Fibroblast of upper back skin (primary cell): Measurements from ENCODE around the gene FXYD5.
A peak's percentile ranks its signal among the peaks of the same experiment; 100 is the strongest.

Experiments
- DNase-seq: peaks from one replicate; pipeline ENCODE4 v3.0.0-alpha.2; 2013

The FXYD5 gene

DNA sequence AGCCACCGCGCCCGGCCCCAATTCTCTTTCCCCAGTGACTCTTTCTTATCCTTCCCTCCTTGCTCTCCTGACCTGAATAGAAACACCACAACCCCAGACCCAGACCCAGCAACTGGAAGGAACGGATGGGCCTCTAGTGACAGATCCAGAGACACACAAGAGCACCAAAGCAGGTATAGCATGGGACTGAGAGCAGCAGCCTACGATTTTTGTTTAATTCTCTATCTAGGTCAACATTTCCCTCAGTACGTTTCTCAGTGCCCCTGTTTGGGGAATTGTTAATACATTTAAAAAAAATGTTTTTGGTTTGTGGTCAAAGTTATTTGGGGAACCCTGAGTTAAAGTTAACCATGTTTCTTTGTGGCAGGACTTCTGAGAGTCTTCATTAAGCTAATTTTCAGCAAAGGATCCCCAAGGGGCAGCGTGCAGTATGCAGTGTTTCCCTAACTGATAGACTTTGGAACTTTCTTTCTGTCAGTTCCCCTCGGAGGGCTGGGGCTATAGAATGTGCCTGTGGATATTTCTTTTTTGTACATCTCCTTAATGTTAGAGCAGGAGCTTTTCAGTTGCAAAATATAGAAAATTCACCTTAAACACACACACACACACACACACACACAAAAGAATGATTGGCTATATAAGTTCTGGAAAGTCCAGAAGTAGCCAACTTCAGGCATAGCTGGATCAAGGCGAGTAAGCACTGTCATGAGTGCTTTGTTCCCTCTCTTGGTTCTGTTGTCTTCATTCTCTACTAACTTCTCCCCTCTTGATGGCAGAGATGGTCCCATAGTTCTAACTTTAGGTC lies 6.3 kb downstream of the FXYD5 start:
- no peak for DNase-seq

DNA sequence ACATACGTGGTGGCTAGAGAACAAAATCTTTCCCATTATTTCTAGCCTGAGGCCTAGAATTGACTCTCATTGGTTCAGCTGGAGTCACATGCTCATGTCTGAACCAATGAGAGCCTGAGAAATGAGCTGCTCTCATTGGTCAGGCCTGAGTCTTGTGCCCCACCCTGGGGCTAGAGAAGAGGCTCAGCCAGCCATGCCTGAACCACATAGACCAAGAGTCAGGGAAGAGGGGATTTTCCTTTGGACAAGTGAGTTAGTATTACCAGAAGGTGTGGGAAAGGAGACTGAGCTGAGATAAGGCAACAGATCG lies 6.9 kb downstream of the FXYD5 start:
- DNase-seq: no peak

DNA sequence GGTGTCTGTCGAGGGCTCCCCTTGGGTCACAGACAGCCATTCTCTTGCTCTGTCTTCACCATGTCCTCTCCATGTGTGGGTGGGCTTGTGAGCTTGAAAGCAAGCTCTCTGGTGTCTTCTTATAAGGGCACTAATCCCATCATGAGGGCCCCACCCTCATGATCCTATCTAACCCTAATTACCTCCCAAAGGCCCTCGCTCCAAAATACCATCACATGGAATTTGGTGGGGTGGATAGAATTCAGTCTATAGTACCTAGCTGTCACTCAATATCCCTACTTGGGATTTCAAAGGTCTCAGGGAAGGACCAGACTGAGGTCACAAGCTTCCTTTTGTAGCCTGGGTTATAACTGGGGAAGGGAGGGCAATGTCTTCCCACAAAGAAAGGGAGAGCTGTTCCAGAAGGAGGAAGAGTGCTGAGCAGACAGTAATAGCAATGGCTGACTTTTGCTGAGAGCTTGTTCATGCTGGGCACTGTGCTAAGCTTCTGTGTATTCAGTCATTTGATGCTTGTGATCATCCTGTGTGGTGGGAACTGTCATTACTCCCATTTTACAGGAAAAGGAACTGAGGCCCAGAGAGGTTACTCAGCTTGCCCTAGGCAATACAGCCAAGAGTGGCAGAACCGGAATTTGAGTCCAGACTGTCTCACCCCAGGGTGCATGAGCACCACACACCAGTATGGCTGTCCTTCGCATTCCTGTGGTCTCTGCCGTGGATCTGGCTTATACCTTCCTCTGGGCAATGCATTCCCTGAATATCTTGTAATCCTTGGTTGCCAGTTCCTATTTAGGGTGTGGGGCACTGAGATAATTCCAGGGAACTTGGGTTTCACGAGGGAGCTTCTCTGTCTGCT lies 8.2 kb downstream of the FXYD5 start:
- DNase-seq: peak; percentile 30

DNA sequence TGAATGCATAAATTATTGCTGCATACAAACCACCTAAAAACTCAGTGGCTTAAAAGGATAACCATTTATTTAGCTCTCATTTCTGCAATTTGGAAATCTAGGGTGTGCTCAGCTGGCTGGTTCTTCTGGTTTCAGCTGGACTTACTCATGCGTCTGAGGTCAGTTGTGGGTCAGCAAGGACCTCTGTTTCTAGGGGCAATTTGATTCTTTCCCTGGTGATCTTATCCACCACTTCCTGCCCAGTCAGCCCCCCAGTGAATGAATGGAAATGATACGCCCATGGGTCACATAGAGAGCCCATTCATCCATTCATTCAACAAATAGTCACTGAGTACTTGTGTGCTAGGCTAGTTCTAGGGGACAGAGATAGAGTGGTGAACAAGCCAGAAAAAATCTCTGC lies 9.9 kb downstream of the FXYD5 start:
- no peak for DNase-seq

DNA sequence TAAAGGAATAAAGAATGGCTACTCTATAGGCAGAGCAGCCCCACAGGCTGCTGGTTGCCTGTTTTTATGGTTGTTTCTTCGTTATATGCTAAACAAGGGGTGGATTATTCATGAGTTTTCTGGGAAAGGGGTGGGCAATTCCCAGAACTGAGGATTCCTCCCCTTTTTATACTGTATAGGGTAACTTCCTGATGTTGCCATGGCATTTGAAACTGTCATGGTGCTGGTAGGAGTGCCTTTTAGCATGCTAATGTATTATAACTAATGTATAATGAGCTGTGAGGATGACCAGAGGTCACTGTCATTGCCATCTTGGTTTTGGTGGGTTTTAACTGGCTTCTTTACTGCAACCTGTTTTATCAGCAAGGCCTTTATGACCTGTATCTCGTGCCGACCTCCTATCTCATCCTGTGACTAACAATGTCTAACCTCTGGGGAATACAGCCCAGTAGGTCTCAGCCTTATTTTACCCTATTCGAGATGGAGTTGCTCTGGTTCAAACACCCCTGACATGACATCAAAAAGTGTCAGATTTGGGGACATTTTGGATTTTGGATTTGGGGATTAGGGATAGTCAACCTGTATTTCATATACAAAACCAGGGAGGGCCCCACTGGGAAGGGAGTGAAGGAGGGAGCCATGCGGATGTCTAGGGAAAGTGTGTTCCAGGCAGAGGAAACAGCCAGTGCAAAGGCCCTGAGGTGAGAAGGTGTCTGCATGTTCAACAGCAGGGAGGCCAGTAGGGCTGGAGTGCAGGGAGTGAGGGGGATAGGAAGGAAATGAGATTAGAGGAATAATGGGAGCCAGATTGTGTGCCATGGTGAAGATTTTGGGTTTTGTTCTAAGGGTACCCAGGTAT lies 10.9 kb downstream of the FXYD5 start:
- no peak for DNase-seq

DNA sequence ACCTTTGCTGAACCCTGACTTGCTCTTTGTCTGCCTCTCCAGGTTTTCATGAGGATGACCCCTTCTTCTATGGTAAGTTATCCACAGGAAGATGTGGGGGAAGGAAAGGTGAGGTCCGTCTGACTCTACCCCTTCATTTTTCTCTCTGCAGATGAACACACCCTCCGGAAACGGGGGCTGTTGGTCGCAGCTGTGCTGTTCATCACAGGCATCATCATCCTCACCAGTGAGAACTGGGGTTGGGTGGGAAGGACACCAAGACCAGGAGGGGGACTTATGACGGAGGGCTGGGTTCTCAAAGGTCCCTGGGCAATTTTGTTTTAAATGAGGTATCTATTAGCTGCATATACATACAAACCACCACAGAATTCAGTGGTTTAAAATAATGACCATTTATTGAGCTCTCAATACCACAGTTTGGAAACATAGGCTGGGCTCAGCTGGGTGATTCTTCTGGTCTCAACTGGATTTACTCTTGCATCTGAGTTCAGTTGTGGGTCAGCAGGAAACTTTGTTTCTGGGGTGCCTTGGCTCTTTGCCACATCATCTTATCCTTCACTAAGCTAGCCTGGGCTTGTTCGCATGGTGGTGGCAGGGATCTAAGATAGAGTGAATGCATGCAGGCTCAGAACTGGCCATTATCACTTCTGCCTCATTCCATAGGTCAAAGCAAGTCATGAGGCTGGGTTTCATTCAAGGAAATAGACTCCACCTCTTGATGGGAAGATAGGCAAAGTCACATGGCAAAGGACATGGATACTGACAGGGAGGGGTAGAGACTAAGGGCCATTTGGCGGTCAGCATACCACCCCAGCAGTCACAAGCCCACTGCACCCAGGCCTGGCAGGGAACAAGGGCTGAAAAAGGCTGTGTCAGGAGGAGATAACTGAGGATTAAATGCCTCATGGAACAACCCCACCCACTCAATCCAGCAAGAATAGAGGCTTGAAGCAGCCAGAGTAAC lies 11.8 kb downstream of the FXYD5 start:
- DNase-seq: no peak

DNA sequence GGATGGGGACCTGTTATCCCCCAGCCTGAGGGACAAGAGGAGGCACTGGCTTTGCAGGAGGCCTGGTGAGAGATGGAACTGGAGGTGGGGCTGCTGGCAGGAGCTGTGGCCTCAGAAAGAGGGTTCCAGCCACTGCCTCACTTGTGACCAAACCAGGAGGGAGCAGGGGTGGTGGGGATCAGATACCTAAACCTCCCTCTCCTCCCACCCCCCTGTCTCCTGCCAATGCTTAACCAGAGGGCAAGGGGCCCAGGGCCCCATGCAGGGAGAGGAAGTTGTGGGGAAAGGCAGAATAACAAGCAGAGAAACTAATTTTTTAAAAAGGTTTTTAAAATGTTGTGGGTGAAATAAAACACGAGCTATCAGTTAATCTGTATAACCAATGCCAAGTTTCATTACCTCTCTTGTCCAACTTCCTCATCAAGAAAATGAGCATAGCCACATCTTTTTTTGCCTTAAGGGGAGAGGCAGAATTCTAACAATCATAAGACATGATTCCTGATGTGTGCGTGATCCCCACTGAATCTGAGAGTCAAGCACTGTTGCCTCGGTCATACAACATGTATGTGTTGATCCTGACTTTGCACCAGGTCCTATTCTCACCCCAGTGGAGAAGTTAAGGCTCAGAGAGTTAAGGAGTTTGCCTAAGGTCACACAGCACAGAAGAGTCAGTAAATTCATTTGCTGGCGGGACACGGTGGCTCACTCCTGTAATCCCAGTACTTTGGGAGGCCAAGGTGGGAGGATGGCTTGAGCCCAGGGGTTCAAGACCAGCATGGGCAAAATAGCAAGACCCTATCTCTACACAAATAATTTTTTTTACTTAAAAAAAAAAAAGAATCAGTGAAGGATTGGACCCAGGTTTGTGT lies 12.9 kb downstream of the FXYD5 start:
- no peak for DNase-seq

DNA sequence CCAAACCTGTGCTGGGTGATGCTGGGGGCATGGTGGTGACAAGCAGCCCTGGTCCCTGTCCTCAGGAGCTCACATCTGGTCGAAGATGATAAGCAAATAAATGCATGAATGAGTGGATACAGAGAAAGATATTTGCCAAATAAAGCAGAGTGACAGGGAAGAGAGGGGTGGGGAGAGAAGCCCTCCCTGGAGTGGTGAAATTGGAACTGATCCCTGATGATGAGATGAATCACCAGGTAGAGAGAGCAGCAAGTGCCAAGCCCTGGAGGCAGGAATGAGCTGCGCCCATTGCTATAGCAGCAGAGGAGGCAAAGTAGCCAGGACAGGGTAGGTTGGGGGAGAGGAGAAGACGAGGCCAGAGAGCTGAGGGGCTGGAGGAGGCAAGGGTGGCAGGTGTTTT lies 13.7 kb downstream of the FXYD5 start:
- DNase-seq: no peak

DNA sequence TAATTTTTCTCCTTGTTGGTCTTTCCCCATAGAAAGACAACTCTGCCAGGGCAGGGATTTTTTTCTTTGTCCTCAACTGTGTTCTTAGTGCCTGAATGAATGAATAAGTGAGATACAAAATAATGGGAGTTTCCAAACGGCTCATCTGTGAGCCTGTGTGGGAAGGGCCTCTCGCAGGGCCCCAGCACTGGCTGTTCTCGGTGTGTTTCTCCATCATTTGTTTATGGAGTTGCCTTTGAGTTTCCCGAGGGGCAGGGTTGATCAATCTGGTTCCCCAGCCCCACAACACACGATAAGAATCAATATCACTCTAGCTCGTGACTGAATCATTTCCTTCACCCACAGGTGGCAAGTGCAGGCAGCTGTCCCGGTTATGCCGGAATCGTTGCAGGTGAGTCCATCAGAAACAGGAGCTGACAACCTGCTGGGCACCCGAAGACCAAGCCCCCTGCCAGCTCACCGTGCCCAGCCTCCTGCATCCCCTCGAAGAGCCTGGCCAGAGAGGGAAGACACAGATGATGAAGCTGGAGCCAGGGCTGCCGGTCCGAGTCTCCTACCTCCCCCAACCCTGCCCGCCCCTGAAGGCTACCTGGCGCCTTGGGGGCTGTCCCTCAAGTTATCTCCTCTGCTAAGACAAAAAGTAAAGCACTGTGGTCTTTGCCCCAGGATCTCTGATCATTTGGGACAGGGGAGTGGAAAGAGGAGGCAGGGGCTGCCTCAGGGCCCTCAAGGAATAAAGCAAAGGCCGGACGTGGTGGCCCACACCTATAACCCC lies 14.9 kb downstream of the FXYD5 start:
- DNase-seq: no peak

DNA sequence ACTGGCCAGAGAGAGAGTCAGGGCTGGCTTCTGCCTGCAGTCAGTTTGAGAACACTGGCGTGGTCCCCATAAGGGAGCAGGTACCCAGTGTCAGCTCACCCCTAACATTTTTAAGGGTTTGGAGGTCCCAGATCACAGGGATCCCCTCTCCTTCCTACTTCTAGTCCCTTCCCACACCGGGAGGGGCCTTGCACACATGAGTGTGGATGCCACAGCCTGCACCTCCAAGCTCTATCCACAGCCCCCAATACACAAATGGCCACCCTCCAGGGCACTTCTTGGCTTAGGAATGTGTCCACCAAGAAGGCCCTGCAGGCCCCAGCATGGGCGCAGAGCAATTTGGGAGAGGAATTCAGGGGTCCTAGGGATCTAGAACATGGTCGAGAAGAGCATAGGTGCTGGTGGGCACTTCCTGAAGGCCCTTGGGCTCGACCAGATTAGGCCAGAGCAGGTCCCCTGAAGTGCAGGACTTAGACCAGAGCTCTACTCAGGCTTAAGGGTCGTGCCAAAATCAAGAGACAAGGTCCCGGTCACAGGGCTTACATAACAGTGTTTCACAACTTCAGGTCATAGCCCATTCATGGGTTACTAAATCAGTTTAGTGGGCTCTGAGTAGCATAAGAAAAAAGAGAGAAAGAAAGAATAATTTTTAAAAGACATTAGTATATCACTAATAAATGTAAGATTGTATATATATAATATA lies 16.0 kb downstream of the FXYD5 start:
- no peak for DNase-seq

DNA sequence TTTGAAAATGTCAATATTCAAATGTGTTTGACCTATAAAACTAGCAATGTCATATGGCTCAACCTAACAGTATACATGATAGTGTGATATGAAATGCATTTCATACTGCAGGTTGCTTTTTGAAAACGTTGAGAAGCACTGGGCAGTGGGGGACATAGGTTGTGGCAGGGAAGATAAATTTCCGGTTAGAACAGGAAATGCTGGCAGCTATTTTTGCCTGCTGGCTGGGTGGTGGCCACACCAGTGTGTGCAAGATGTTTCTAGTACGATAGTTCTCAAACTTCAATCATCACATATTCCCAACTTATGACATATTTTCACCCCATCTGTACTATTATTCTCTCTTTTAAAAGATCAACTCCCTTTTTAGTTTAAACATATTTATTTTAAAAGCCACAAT lies 17.2 kb downstream of the FXYD5 start:
- DNase-seq: no peak

DNA sequence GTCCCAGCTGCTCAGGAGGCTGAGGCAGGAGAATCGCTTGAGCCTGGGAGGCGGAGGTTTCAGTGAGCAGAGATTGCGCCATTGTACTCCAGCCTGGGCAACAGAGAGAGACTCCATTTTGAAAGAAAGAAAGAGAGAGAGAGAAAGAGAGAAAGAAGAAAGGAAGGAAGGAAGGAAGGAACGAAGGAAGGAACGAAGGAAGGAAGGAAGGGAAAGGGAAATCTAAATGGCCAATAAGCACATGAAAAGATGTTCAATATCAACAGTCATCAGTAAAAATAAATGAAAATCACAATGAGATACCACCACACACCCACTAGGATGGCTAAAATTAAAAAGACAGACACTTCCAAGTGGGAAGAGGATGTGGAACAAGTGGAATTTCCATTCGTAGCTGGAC lies 19.7 kb downstream of the FXYD5 start:
- DNase-seq: no peak

DNA sequence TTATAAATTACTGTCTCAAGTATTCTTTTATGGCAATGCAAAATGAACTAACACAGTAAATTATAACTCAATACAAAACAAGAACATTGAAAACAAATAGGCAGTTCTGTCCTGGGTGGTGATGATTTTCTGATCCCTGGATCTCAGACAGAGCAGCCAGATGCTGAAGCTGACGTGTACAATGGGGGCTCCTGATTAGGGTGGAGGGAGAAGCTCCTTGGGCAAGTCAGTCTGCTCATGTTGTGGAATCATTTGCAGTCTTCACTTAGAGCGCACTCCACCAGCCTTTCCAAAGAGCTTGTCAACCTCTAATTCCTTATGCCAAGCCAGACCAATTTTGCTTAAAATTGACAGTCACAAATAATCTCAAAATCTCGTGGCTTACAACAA lies 21.6 kb downstream of the FXYD5 start:
- no peak for DNase-seq

DNA sequence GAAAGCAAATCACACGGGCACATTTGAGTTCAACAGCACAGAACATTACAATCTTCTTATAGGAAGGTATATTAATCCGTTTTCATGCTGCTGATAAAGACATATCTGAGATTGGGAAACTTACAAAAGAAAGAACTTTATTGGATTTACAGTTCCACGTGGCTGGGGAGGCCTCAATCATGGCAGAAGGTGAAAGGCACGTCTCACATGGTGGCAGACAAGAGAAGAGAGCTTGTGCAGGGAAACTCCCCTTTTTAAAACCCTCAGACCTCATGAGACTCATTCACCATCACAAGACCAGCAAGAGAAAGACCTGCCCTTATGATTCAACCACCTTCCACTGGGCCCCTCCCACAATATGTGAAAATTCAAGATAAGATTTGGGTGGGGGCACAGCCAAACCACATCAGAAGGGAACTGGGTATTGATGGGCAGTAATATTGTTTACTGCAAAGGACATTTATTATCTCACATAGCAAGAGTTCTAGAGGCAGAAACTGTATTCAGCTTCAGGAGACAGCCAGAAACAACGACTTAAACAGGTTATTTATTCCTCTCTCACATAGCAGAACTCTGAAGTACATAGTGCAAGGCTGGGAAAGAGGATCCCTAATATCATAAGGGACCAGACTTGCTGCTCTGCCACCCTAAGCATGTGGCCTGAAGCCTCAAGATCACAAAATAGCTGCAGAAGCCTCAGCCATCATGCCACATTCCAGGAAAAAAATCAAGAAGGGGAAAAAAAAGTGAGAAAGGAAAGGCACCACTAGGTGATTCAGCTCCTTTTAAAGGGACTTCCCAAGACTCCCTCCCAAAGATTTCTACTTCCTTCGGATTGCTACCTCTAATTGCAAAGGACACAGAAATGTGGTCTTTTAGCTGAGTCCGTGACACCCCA lies 23.1 kb downstream of the FXYD5 start:
- no peak for DNase-seq

DNA sequence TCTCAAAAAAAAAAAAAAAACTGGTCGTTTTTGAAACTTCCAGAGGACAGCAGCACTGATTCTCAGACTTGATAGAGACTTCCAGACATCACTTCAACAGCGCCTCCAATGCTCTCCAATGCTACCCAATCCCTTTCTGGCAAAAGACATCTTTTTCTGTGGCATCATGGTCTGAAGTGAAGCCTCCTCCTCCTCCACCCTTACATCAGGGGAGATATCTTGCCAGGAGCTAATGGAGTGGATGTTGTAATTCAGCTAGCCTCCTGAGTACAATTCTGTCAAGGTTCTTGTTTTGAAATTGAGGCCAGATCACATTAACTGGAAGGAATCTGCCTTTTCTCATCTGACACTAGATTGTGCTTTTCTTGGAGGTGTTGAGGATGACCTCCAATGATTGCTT lies 24.2 kb downstream of the FXYD5 start:
- DNase-seq: no peak

DNA sequence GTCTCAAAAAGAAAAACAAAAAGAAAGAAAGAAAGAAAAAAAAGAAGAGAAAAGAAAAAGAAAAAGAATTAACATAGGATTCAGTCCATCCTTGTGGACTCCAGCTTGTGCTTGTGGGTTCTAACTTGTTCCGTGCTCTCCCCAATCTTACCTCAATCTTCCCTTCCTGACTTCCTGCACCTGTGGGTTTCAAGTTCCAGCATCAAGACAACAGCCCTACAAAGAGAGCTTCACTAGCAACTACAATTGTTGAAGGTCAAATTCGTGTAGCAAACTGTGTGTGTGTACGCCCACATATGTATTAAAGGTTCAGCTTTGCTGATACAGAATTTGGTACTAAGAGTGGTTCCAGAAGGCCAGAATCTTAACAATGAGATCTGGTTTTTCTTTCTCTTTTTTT lies 25.3 kb downstream of the FXYD5 start:
- DNase-seq: no peak

DNA sequence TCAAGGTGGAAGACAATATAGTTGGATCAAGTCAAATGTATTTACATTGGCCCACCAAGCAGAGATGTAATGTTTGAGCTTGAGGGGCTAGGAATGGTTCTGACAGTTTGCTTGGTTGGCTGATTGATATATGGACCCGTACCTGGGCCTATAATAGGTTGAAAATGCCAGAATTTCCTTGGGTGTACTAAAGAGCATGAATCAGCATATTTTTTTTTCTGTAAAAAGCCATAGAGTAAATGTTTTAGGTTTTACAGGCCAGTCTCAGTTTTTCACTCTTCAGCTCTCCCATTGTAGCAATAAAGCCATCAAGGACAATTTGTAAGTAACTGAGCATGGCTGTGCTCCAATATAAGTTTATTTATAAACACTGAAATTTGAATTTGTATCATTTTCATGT lies 26.9 kb downstream of the FXYD5 start:
- DNase-seq: no peak

DNA sequence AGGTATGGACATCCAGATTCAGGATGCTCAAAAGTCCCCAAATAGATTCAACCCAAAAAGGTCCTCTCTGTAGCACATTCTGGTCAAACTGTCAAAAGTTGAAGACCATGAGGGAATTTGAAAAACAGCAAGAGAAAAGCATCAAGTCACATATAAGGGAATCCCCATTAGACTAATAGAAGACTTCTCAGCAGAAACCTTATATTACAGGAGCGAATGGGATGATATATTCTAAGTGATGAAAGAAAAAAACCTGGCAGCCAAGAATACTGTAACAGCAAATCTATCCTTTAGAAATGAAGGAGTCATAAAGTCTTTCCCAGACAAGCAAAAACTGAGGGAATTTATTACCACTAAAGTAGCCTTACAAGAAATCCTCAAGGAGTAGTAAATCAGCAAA lies 29.7 kb downstream of the FXYD5 start:
- DNase-seq: no peak

DNA sequence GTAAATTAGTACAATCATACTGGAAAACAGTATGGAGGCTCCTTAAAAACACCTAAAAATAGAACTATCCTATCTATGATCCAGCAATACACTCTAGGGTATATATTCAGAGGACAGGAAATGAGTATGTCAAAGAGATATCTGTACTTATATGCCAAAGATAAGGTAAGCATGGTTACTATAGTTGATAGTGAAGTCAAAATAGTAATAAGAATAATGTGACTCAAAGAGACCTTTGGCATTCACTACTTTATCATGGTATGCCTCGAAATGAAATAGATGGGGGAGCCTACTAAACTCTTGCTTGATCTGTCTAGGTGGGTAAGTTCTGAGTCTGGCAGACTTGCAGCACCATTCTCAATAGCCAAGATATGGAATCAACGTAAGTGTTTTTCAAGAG lies 30.3 kb downstream of the FXYD5 start:
- no peak for DNase-seq
